ENCODE results near the gene FAM20A.

DNA sequence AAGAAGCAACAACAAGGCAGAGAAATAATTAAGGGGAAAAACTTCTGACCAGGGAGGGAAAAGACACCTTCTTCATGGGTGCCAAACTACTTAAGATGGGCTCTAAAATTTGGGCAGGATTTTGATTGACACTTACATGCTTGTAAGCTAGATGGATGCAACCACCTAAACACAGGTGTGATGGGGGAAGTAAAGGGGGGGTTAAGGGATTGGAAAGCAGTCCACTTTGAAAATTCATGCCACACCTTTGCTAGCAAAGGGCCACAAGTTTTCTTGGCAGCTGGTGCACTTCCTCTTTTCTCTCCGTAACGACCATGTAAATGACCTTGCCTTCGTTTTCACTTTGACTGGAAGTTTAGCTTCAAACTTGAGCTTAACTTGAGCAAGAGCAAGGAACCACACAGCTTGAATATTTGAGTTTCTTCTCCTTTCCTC is 103.3 kb downstream of the FAM20A start:
- TF ChIP-seq, protein P1, sequence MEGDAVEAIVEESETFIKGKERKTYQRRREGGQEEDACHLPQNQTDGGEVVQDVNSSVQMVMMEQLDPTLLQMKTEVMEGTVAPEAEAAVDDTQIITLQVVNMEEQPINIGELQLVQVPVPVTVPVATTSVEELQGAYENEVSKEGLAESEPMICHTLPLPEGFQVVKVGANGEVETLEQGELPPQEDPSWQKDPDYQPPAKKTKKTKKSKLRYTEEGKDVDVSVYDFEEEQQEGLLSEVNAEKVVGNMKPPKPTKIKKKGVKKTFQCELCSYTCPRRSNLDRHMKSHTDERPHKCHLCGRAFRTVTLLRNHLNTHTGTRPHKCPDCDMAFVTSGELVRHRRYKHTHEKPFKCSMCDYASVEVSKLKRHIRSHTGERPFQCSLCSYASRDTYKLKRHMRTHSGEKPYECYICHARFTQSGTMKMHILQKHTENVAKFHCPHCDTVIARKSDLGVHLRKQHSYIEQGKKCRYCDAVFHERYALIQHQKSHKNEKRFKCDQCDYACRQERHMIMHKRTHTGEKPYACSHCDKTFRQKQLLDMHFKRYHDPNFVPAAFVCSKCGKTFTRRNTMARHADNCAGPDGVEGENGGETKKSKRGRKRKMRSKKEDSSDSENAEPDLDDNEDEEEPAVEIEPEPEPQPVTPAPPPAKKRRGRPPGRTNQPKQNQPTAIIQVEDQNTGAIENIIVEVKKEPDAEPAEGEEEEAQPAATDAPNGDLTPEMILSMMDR (IDR thresholded peaks at IDR 0.05; ENCODE audit: low read length): no peak
- TF ChIP-seq EZH2 (IDR thresholded peaks at IDR 0.05; ENCODE audit: borderline replicate concordance, low read length): no peak

Data from OCI-LY1 (cell line).